CD4-positive, alpha-beta T cell treated with Interleukin-21 for 1 hour (primary cell): ENCODE data around the gene SP3.

Source experiments
- DNase-seq: peaks from one replicate; pipeline ENCODE4 v3.0.0-alpha.2; 2020

Gene SP3

DNA sequence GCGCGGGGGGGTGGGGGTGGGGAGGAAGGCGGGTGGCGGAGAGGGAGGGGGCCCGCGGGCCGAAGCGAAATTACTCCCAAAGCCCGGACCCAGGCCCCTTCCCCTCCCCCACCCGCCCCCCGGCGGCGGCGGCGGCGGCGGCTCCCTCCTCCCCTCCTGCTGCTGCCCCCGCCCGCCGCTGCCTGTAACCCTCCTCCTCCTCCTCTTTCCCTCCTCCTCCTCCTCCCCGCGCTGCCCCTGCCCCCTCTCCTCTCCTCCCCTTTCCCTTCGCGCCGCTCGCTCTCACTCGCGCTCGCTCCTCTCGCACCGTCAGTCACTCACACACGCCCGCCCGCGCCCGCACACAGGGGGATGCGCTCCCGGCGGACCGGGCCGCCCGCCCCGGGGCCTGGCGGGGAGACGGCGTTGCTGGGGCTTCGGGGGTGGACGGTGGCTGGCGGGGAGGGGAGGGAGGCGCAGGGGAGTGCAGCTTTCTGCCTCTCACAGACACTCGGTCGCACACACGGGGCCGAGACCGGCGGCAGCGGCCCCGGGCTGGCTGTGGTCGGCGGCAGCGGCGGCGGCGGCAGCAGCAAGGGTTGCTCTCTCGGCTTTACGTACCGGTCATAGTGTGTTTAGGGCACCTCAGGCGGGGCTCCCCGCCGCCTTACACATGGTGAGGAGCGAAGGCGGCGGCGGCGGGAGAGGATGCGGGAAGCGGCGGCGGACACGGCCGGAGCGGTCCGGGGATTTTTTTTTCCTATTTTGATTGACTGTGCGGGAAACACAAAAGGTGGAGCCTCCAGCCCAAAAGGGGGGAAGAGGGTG is 405 bp downstream of the SP3 start:
- peak; percentile 88 for DNase-seq

DNA sequence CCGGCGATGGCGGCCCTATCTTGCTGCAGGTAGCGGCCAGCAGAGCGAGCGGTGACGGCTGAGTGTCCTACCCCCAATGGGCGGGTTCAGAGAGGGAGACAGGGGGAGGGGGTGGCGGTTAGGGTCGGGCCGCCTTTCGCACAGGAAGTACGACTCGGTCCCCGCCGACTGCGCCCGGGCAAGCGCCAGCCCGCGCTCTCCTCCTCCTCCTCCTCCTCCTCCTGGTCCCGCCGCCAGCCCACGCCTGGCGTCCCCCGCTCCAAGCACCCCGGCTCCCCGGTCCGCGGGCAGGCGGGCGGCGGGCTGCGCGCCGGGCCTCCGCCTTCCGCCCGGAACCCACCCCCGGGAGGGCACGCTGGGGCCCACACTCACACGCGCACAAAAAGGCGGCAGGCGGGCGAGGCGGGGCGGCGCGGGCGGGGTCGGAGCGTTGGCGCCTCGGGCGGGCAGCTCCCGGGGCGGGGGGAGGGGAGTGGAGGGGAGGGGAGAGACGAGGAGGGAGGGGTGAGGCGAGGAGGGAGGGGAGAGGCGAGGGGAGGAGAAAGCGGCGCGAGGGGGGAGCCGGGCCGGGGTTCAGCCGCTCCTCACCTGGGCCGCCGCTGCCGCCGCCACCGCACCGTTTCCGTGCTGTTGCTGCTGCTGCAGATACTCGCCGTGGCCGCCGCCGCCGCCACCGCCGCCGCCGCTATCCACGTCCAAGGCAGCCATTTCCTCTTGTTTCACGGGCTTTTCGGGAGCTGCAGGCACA is 1.2 kb downstream of the SP3 start:
- DNase-seq = peak; percentile 94

DNA sequence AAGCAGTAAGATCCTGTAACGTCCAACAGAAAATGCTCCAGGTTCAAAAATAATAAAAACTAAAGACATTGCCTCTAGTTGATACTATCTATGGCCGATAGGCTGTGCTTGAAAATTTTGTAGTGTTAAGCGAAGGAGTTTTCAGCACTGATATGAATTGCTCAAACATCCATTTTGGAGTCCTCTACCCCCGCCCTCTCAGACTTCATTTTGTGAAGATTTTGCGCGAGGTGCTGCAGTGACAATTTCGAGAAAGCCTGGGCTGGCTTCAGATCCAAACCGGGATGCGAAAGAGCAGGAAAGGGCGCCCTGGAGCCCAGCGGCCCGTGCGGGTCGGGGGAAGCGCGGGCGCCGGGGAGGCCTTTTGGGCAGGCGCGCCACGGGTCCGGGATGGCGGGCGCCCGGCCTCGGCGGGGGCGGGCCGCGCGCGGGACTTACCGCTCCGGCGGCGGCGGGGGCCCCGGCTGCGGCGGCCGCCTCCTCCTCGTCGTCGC is 1.8 kb downstream of the SP3 start:
- DNase-seq = peak; percentile 78

DNA sequence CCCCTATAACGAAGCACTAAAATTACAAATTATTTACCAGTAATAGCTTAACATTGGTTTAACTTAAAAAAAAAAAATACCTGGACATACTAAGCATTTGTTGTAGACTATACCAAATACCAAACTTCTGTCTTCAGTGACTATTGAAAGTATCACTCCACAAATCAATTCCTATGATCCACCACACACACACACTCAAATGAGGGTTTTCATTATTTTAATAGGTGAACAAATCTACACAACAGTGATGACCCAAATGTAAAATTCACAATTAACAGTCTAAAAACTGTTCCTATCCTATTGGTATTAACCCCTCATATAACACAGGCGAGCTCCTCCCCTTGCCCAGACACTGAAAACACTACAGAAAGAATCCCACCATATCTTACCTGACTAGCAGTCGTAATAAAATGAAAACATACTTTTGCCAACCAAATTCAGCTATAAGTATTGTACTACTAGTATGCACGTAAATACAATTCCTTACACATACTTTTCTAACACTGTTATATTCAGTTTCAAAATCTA is 2.5 kb downstream of the SP3 start:
- DNase-seq = no peak

DNA sequence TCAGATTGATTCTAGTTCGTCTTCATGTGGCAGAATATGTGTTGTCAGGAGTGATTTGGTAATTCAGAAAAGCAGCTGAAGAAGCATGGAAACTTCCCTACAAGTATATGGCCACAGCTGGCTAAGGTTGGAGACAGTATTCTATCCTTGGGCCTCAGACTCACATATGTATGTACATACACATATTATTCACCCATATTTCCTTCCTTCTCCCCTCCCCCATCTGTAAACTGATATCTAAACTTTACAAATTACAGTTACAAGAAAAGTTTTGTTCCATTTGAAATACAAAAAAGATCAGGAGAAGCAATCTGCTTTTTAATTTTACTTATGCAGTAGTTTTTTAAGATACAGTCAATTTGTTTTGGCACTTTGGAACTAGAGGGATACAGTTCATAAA is 3.1 kb downstream of the SP3 start:
- no peak for DNase-seq

DNA sequence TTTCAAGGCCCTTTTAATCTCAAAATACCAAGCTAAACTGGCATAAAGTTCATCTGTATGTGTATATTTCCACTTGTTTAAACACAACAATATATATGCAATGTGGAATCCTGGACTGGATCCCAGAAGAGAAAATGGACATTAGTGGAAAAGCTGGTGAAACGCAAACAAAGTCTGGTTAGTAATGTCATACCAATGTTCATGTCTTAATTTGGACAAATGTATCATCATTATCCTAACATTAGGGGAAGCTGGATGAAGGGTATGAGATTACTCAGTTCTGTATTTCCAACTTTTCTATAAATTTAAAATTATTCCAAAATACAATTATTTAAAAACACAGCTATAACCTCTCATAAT is 3.8 kb downstream of the SP3 start:
- no peak for DNase-seq

GRCh38 chr2:173959909-173960308 is 5.3 kb downstream of the SP3 start:
- no peak for DNase-seq

GRCh38 chr2:173959358-173959884 is 5.8 kb downstream of the SP3 start:
- DNase-seq = no peak

DNA sequence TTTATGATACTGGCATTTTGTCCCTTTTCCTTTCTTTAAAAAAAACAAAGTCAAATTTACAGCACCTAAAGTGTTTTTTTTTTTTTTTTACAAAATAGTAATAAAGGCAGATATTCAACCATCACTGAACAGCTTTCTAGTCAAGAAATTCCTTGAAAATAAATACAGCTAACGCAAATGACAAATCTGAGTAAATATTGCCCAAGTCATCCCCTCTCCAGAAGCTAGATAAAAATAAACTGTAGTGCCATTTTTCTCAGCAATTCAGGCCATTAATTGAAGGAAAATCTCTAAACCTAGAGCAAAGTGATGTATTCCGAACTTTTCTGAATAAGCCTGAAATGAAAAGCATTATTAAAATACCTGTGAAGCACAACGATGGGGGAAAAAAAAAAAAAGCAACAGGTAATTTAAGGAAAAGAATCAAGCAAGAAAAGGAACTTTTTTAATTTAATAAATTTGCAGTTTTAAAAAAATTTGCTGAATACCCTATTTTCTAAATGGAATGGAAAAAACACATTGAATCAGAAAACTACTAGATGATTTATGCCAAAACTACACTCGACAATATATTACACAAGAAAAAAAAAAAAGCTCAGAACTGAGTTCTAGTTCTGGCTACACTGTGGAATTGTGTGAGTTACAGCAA is 6.9 kb downstream of the SP3 start:
- DNase-seq = no peak

- DNase-seq = no peak
These were observed 7.7 kb downstream of the SP3 start for GRCh38 chr2:173957517-173957916.

GRCh38 chr2:173956454-173956853 is 8.7 kb downstream of the SP3 start:
- no peak for DNase-seq

DNA sequence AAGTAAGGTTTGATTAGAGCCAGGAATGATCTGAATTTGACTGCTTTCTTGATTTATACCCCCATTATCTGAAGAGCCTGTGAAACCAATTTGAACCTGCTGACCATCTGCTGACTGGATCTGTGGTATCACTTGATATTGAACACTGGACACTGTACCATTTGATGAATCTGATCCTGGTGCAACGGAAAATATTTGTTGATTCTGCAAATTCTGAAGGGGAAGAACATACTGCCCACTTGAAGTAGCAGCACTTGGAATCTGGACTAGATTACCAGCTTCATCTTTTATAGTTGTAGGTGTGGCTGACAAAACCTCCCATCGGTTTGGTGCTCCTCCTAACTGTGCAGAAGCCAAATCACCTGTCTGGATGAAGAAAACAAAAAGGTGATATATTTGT is 9.3 kb downstream of the SP3 start:
- DNase-seq = no peak

- DNase-seq = peak; percentile 14
These were observed 10.2 kb downstream of the SP3 start for GRCh38 chr2:173955004-173955403.

DNA sequence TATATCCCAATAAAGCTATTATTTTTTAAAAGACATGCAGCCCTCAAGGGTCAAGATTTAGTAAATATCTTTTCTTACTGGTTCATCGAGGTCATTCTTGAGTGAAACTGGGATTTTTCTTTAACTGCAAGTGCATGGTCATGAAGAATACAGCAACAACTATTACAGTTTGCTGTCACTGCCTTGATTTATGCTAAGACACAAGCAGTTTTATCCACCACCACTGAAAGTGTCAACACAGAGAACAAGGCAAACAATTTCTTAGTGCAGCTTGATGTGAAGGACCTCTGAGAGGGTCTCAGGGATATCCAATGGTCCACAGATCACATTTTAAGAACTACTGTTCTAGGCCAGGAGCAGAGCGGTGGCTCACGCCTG is 12.1 kb downstream of the SP3 start:
- DNase-seq = no peak

GRCh38 chr2:173952267-173953046 is 12.7 kb downstream of the SP3 start:
- no peak for DNase-seq

DNA sequence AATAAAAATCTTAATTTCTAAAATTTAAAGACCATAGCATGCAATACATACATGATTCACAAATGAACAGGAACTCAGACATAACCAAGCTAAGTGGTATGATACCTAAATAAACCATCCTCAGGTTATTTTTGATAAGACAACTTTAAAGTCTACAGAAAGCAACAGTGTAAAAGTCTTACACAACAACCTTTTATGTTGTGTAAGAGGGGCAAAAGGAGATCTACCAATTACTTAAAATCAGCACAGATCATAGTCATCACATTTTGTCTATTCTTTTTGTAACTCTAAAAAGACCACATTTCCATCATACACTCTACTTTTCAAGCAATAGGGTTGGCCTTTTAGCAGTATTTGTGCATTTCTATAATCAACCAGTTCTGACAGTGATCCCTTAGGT is 16.3 kb downstream of the SP3 start:
- DNase-seq = no peak

DNA sequence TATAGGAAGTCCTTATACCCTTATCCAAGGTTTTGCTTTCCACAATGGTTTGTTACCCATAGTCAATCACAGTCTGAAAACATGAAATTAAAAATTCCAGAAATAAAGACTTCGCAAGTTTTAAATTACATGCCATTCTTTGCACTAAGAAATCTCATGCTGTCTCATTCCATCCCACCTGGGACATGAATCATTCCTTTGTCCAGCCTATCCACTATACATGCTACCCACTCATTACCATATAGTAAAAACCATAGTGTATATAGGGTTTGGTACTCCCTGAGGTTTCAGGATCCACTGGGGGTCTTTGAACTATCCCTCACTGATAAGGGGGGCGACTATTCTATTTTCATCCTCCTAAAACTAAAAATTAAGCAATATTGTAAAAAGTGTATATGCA is 17.0 kb downstream of the SP3 start:
- DNase-seq = no peak

DNA sequence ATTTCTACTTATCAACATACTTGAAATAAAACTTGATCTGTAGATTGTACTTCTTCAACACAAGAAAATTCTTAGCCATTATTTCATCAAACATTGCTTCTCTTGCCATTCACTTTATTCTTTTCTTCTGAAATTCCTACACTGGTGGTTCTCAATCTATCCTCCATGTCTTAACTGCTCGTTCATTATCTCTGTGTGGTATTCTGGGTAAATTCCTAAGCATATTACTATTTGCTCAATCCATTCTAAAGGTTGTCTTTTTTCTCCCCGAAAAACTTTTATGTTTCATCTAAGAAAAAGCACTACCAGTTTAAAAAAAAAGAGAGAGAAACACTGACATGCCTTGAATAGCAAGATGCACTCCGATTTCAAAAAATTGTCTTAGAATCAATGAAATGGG is 18.0 kb downstream of the SP3 start:
- DNase-seq = no peak

DNA sequence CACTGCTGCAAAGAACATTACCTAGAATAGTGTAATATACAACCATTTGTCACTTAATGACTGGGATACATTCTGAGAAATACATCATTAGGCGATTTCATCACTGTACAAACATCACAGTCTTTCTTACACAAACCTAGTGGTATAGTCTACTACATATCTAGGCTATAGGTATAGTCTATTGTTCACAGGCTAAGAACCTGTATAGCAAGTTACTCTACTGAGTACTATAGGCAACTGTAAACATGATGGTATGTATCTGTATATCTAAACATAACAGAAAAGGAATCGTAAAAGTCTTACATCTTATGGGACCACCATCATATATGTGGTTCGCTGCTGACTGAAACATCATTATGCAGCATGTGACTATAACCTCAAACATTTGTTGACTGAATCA is 21.4 kb downstream of the SP3 start:
- no peak for DNase-seq

DNA sequence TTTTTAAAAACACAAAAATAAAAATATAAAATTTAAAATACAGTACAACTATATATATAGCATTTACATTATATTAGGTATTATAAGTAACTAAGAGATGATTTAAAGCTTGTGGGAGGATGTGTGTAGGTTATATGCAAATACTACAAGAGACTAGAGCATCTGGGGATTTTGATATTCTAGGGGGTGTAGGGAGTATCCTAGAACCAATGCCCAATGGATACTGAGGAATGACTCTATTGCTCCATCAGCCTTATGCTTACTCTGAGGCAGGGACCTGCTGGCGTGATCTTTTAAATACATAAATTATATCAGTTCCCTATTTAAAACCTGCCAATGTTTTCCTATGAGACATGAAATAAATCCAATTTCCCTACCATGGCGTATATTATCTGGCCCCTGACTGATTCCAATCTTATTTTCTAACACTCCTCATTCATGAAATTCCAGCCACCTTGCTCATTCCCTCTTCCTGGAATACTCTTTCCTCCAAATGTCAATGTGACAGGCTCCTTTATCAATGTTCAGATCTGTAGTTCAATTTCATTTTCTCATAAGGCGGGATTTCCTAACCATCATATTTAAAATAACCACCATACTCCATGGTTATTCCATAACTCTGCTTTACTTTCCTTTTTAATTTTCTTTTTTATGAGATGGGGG is 22.2 kb downstream of the SP3 start:
- DNase-seq = no peak

- DNase-seq = no peak
These were observed 23.6 kb downstream of the SP3 start for GRCh38 chr2:173941567-173941966.
